Heart right ventricle (tissue), 16 donors: Measurements from ENCODE around the gene ADGRG3. TPM values are rescaled to one million over a fixed set of nuclear protein-coding genes. Genes with fewer than 3 reads are reported as not detected.

Experiments used
- ATAC-seq, 8 donors: fragments of 200-7000 bp; cut with Tn5 transposase; one replicate each; pipeline ENCODE4 v1.9.1; 2020; ENCODE audit warnings: mild to moderate bottlenecking in 8 of 8, moderate library complexity in 8 of 8, moderate number of reproducible peaks in 1 of 8
- DNase-seq, 2 donors: peaks; one replicate each; pipeline ENCODE4 v3.0.0-alpha.2; 2020
- H3K27ac ChIP-seq, 10 donors: fragments of 200-600 bp; sonication (generic) in 2 of 10; one replicate each; pipeline versions ENCODE4 v1.5.0 to v1.8.0; 2020 to 2022; ENCODE audit warnings: mild to moderate bottlenecking in 3 of 10
- H3K27me3 ChIP-seq, 7 donors: fragments of 200-600 bp; one replicate each; pipeline ENCODE4 v1.8.0; 2021 to 2022; ENCODE audit warnings: mild to moderate bottlenecking in 2 of 7
- H3K36me3 ChIP-seq, 9 donors: fragments of 200-600 bp; sonication (generic) in 1 of 9; one replicate each; pipeline versions ENCODE4 v1.5.0 to v1.8.0; 2020 to 2022; ENCODE audit warnings: mild to moderate bottlenecking in 2 of 9
- H3K4me1 ChIP-seq, 9 donors: fragments of 200-600 bp; sonication (generic) in 1 of 9; one replicate each; pipeline versions ENCODE4 v1.5.0 to v1.8.0; 2020 to 2022; ENCODE audit warnings: mild to moderate bottlenecking in 4 of 9
- H3K4me3 ChIP-seq, 10 donors: fragments of 200-600 bp; sonication (generic) in 2 of 10; one replicate each; pipeline versions ENCODE4 v1.5.0 to v1.8.0; 2020 to 2022; ENCODE audit warnings: mild to moderate bottlenecking in 7 of 10, moderate library complexity in 2 of 10
- H3K9me3 ChIP-seq, 11 donors: fragments of 200-600 bp in 10 of 11; sonication (generic) in 2 of 11; one replicate each; pipeline versions ENCODE4 v1.5.0 to v1.8.0; 2013 to 2022; ENCODE audit warnings: mild to moderate bottlenecking in 2 of 11, control low read depth in 1 of 11, moderate library complexity in 1 of 11
- WGBS, 2 donors: extraction: QIAGEN DNeasy Blood & Tissue Kit; methylation state at CpG; one replicate each; pipeline ENCODE4 v1.1.7; 2013; ENCODE audit warnings: inconsistent platforms in 1 of 2; 5-methylcytosine and 5-hydroxymethylcytosine counted together
- intact Hi-C, 10 donors: fragments of 100-400 bp; cut with DNase I; formaldehyde crosslinking; loops; one replicate each; pipeline versions ENCODE4 v1.11.1 to v1.14.2; 2022
- polyA plus RNA-seq, 2 donors: library from polyadenylated mRNA; stranded (reverse); fragments of 200-250 nt; gene quantifications; one replicate each; pipeline ENCODE4 v1.2.3, GENCODE V29; 2013
- total RNA-seq, 10 donors: library from RNA; stranded (reverse); fragmentation: NEBNext Ultra II Directional in 3 of 10; extraction: Animal tissue kit (Norgen Biotek cat#: 25700) in 3 of 10; gene quantifications; one replicate each; pipeline versions ENCODE4 v1.2.1 to v1.2.4, GENCODE V29; 2021 to 2023
- TF ChIP-seq, protein P1 (sequence below), 9 donors: fragments of 200-600 bp; sonication (generic) in 2 of 9; IDR thresholded peaks; one replicate each; pipeline versions ENCODE4 v1.5.0 to v1.8.0; 2021 to 2022; ENCODE audit warnings: antibody characterized with exemption in 9 of 9, mild to moderate bottlenecking in 5 of 9, moderate library complexity in 1 of 9
- donor health status: Arrhythmogenic right ventricular cardiomyopathy.
- donor health status: ischemic (EF 13 %, LVEDD 7.1; RV severe dilation, severe dysfunction).
- donor health status: healthy with polysubstance abuse.
- donor health status: DM: no; HTN: yes; CAD: no.
- donor health status: DM: no; HTN: no; CAD: no.
- donor health status: ischemic (EF 25% LVEDD 6.9; RV normal size, moderate dysfunction).
- donor health status: ischemic (EF 25% LVEDD 5.7; RV mildly dilated, moderate dysfunction).
- donor health status: healthy.
- donor health status: DM: yes; HTN: yes; CAD: no.
- donor health status: Ischemic cardiomyopathy.
- donor health status: ischemic (EF 35%, LVEDD 5.7; RV mildly dilated, moderate dysfunction).
- donor health status: nonischemic (EF 11% LVEDD 7.7; RV severe dilation, severe dysfunction).
- donor health status: DM: yes; HTN: yes; CAD: no.
- donor health status: PGD.
- donor health status: ischemic (EF 29% LVEDD 5.4; RV normal size, mild dysfunction).
- donor health status: nonischemic (EF 23%, LVEDD 6.1; RV moderate dilation, normal function).

Gene ADGRG3
- total and polyA plus RNA-seq, 12 donors, result 0.22 to 2.4 (median 0.55) TPM; not detected in 2

DNA sequence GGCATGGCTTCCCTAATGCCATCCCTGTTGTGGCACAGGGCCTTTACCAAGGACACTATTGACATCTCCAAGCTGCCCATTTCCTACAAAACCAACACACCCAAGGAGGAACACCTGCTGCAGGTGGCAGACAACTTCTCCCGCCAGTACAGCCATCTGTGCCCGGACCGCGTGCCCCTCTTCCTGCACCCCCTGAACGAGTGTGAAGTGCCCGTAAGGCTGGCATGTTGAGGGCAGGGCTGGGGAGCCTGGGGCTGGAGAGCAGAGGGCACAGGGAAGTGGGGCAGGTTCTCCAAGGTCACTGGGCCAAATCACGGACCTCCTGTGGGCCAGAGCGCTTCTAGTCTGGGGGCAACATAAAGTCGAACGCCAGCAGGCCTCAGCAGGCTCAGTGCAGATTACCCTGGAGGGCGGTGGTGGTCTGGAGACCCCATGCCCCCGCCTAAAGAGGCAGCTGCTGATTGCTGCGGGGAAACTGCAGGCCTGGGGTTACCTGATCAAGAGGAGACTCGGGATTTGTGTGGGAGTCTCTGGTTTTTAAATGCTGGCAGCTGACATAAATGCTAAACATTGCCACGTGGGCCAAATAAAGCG lies 30.8 kb downstream of the ADGRG3 start:
- H3K27me3 ChIP-seq, result no peaks in the 10 kb centered on the region
- 88% methylated on average over 16 of the region's 16 CpGs for WGBS, 2 donors
- no peaks in the 10 kb centered on the region for H3K4me1 ChIP-seq
- H3K9me3 ChIP-seq, result no peaks in the 10 kb centered on the region
- DNase-seq (no peak), ATAC-seq (no peak)
- no peak overlapping the region for H3K27ac ChIP-seq
- intact Hi-C loops, result no loop called here
- no peaks in the 10 kb centered on the region for H3K36me3 ChIP-seq
- H3K4me3 ChIP-seq, result no peak overlapping the region
- TF ChIP-seq, protein P1, sequence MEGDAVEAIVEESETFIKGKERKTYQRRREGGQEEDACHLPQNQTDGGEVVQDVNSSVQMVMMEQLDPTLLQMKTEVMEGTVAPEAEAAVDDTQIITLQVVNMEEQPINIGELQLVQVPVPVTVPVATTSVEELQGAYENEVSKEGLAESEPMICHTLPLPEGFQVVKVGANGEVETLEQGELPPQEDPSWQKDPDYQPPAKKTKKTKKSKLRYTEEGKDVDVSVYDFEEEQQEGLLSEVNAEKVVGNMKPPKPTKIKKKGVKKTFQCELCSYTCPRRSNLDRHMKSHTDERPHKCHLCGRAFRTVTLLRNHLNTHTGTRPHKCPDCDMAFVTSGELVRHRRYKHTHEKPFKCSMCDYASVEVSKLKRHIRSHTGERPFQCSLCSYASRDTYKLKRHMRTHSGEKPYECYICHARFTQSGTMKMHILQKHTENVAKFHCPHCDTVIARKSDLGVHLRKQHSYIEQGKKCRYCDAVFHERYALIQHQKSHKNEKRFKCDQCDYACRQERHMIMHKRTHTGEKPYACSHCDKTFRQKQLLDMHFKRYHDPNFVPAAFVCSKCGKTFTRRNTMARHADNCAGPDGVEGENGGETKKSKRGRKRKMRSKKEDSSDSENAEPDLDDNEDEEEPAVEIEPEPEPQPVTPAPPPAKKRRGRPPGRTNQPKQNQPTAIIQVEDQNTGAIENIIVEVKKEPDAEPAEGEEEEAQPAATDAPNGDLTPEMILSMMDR (IDR thresholded peaks at IDR 0.05), result no peak

- TF ChIP-seq, protein P1 (IDR thresholded peaks at IDR 0.05), result no peak
- Histone ChIP-seq H3K36me3 (no peaks in the 10 kb centered on the region), H3K4me3 (no peak overlapping the region), H3K27me3 (no peaks in the 10 kb centered on the region), H3K9me3 (no peaks in the 10 kb centered on the region), H3K27ac (no peak overlapping the region), H3K4me1 (no peaks in the 10 kb centered on the region)
- WGBS, 2 donors, result 80 to 83% methylated on average over 3 of the region's 3 CpGs
- DNase-seq (no peak), ATAC-seq (peak in 1 of 8 donors; percentile 18)
- intact Hi-C loops, result no loop called here
Observed at GRCh38 chr16:57699481-57699880, 31.4 kb downstream of the ADGRG3 start.

DNA sequence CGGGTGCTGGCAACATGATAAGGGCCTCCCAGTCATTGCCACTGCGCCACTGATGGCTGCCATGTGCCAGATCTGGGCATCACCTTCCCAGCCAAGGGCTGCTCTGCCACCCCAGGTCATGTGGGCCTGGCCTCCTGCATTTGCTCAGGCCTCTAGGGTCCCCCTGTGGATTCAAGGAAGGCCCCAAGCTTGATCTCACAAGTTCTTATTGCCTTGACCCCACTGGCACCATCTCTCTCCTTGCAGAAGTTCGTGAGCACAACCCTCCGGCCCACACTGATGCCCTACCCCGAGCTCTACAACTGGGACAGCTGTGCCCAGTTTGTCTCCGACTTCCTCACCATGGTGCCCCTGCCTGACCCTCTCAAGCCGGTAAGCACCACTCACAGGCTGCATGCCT lies 31.8 kb downstream of the ADGRG3 start:
- intact Hi-C loops, result no loop called here
- no peak for ATAC-seq
- TF ChIP-seq, protein P1 (IDR thresholded peaks at IDR 0.05), result no peak
- Histone ChIP-seq H3K36me3 (no peaks in the 10 kb centered on the region), H3K27me3 (no peaks in the 10 kb centered on the region), H3K9me3 (no peaks in the 10 kb centered on the region), H3K27ac (no peak overlapping the region), H3K4me1 (no peaks in the 10 kb centered on the region), H3K4me3 (no peak overlapping the region)
- no peak for DNase-seq
- WGBS, 2 donors, result 94% methylated on average over 7 of the region's 7 CpGs

DNA sequence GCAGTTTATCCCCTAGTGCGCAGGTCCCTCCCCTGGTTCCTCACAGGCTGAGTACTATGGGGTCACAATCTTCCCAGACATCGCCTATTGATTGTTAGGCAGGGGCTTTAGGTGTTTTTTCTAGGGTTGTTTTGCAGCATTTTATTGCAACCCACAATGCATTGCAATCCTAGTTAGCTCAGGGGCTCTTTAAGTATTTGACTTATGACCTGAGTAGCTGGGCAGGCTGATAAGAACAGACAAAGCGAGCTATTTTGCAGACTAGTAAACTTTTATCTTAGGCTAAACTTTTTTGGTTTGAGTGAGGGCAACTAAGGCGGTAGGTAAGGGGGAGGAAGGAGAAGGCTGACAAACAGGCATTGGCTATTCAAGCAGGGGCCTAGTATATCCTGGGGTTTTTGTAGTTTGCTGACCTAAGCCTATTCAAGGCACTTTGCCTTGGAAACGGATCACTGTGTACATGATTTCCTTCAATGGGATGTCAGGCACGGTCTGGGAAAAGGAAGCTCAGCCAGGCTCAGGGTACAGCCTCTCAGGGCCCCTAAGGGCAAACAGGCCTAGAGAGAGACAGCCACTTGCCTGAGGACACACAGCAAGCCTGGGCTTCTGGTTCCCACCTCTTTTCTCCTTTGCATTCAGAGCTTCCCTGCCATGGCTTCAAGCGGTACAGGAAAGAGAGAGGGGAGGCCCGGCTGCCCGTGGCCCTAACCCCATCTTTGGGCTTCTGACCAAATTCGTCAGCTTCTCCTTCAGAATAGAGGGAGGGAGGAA lies 32.9 kb downstream of the ADGRG3 start:
- ATAC-seq (no peak), DNase-seq (no peak)
- intact Hi-C loops, result no loop called here
- 77 to 81% methylated on average over 10 of the region's 10 CpGs for WGBS, 2 donors
- Histone ChIP-seq H3K36me3 (no peaks in the 10 kb centered on the region), H3K9me3 (no peaks in the 10 kb centered on the region), H3K4me3 (no peak overlapping the region), H3K4me1 (no peaks in the 10 kb centered on the region), H3K27ac (no peak overlapping the region), H3K27me3 (no peaks in the 10 kb centered on the region)
- TF ChIP-seq, protein P1 (IDR thresholded peaks at IDR 0.05), result no peak
